CD1c-positive myeloid dendritic cell (primary cell): ENCODE results near the gene ECI1.
"Not testable (repeated sequence)": the region's sequence is repeated elsewhere in the genome, so short reads cannot be mapped to it uniquely, and the experiment has no call there.

Source experiments
- DNase-seq: peaks from one replicate; pipeline ENCODE4 v3.0.0-alpha.2; 2016; ENCODE audit errors: extremely low spot score

Gene ECI1

GRCh38 chr16:2211923-2212347, 39.5 kb downstream of the ECI1 start:
- DNase-seq: no peak

GRCh38 chr16:2210386-2211365, 40.7 kb downstream of the ECI1 start, which contains the start of gene BRICD5:
Gene BRICD5, minus strand, starts transcription at chr16:2210863. Its CDS starts 30 bp downstream, at chr16:2210833.
- no peak for DNase-seq

GRCh38 chr16:2210009-2210332, 41.4 kb downstream of the ECI1 start:
- DNase-seq: no peak

- no peak for DNase-seq
Observed at GRCh38 chr16:2209258-2210008, 42.0 kb downstream of the ECI1 start.

GRCh38 chr16:2208772-2209171, 42.6 kb downstream of the ECI1 start:
- no peak for DNase-seq

- DNase-seq: no peak
Observed at GRCh38 chr16:2208308-2208707, 43.1 kb downstream of the ECI1 start.

- DNase-seq: no peak
Observed at GRCh38 chr16:2207872-2208271, 43.5 kb downstream of the ECI1 start.

GRCh38 chr16:2206780-2207433, 44.5 kb downstream of the ECI1 start:
- peak; percentile 25 for DNase-seq

GRCh38 chr16:2206420-2206779, 45.0 kb downstream of the ECI1 start:
- no peak for DNase-seq

GRCh38 chr16:2205967-2206313, 45.4 kb downstream of the ECI1 start:
- no peak for DNase-seq

- DNase-seq: peak; percentile 95
Observed at GRCh38 chr16:2205104-2205966, 46.1 kb downstream of the ECI1 start, which contains the start of gene MLST8. Gene MLST8, plus strand, starts transcription at chr16:2205454. Its CDS starts 632 bp downstream, at chr16:2206086.

- DNase-seq: peak; percentile 11
Observed at GRCh38 chr16:2204416-2205103, 46.8 kb downstream of the ECI1 start.

GRCh38 chr16:2203119-2203688, 48.2 kb downstream of the ECI1 start:
- DNase-seq: not testable (repeated sequence)

GRCh38 chr16:2200313-2200712, 51.1 kb downstream of the ECI1 start:
- no peak for DNase-seq

GRCh38 chr16:2199621-2200139, 51.7 kb downstream of the ECI1 start:
- no peak for DNase-seq

GRCh38 chr16:2199095-2199494, 52.3 kb downstream of the ECI1 start:
- no peak for DNase-seq

- DNase-seq: no peak
Observed at GRCh38 chr16:2198283-2198682, 53.1 kb downstream of the ECI1 start.

GRCh38 chr16:2197765-2198164, 53.6 kb downstream of the ECI1 start:
- DNase-seq: no peak

- no peak for DNase-seq
Observed at GRCh38 chr16:2196981-2197511, 54.3 kb downstream of the ECI1 start.
